DND-41 (cell line): ENCODE results near the gene FREM2.

ENCODE experiments used
- ATAC-seq: fragments of 200-7000 bp; cut with Tn5 transposase; 3 replicates; pipeline ENCODE4 v1.9.1; 2021; ENCODE audit warnings: low read depth; ENCODE audit not compliant: insufficient read depth
- DNase-seq: peaks from one replicate; pipeline ENCODE4 v3.0.0-alpha.2; 2020
- H2AFZ ChIP-seq: 2 replicates; pipeline ENCODE4 v1.6.0; 2012; ENCODE audit warnings: low read depth, low read length
- H3K27ac ChIP-seq: 2 replicates; pipeline ENCODE4 v1.5.1; 2012; ENCODE audit warnings: low read length, inconsistent platforms
- H3K27me3 ChIP-seq: fragments of 200-600 bp; sonication (generic); 2 replicates; pipeline ENCODE4 v1.6.0; 2012; ENCODE audit warnings: low read length, mild to moderate bottlenecking, inconsistent platforms; ENCODE audit not compliant: insufficient read depth, poor library complexity
- H3K36me3 ChIP-seq: 2 replicates; pipeline ENCODE4 v1.5.1; 2012; ENCODE audit warnings: low read length, inconsistent platforms; ENCODE audit not compliant: insufficient read depth
- H3K4me1 ChIP-seq: 2 replicates; pipeline ENCODE4 v1.5.1; 2012; ENCODE audit warnings: mild to moderate bottlenecking, low read length; ENCODE audit not compliant: insufficient read depth
- H3K4me2 ChIP-seq: 2 replicates; pipeline ENCODE4 v1.6.0; 2012; ENCODE audit warnings: mild to moderate bottlenecking, moderate library complexity, low read length, inconsistent platforms; ENCODE audit not compliant: insufficient read depth
- H3K4me3 ChIP-seq, 2 experiments: fragments of 200-600 bp in 1 of 2; shearing (Covaris generic) in 1 of 2; 2 replicates each; pipeline ENCODE4 v1.5.1; 2012 to 2016; ENCODE audit warnings: inconsistent platforms in 2 of 2, low read length in 2 of 2, mild to moderate bottlenecking in 2 of 2, low read depth in 1 of 2, moderate library complexity in 1 of 2
- H3K79me2 ChIP-seq: 2 replicates; pipeline ENCODE4 v1.6.0; 2012; ENCODE audit warnings: low read length, inconsistent platforms; ENCODE audit not compliant: insufficient read depth
- H3K9ac ChIP-seq: 2 replicates; pipeline ENCODE4 v1.6.0; 2012; ENCODE audit warnings: low read depth, mild to moderate bottlenecking, inconsistent platforms, low read length, moderate library complexity
- H3K9me3 ChIP-seq: 2 replicates; pipeline ENCODE4 v1.5.1; 2012; ENCODE audit warnings: low read length, moderate library complexity, mild to moderate bottlenecking, inconsistent platforms; ENCODE audit not compliant: insufficient read depth, severe bottlenecking
- H4K20me1 ChIP-seq: 2 replicates; pipeline ENCODE4 v1.6.0; 2012; ENCODE audit warnings: low read length; ENCODE audit not compliant: insufficient read depth
- EZH2 ChIP-seq: IDR thresholded peaks from 3 replicates; pipeline ENCODE4 v1.6.1; 2012; ENCODE audit warnings: borderline replicate concordance, low read depth, mild to moderate bottlenecking, moderate library complexity, low read length, inconsistent platforms; ENCODE audit not compliant: severe bottlenecking
- TF ChIP-seq, protein P1 (sequence below): IDR thresholded peaks from 2 replicates; pipeline ENCODE4 v1.5.1; 2012; ENCODE audit warnings: borderline replicate concordance, low read length, moderate library complexity, mild to moderate bottlenecking; ENCODE audit not compliant: poor library complexity, severe bottlenecking; ENCODE audit errors: extremely low read depth

FREM2 gene

DNA sequence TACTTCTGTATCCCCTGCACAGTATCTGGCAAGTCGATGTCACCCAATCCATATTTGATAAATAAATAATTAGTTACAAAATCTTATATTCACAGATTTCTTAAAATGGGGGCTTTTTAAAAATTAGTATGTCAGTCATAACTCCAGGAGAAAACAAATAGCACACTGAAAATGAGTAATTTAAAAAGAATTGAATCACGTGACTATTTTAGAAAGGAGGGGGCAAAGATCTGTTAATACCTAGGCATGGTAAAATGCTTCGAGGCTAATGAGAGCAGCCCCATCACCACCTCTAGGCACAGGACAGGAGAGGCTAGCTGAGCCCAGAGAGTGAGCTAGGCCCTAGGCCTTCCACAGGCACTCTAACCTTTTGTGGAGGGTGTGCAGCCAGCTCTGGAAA, 94.7 kb downstream of the FREM2 start:
- Histone ChIP-seq H3K36me3 (no peaks in the 10 kb centered on the region), H3K4me3 (no peak overlapping the region), H3K79me2 (no peaks in the 10 kb centered on the region), H3K4me2 (no peak overlapping the region), H3K27me3 (no peaks in the 10 kb centered on the region), H3K4me1 (no peaks in the 10 kb centered on the region), H3K27ac (no peak overlapping the region), H3K9me3 (no peaks in the 10 kb centered on the region), H2AFZ (no peak overlapping the region), H3K9ac (no peak overlapping the region), H4K20me1 (no peaks in the 10 kb centered on the region)
- TF ChIP-seq, protein P1, sequence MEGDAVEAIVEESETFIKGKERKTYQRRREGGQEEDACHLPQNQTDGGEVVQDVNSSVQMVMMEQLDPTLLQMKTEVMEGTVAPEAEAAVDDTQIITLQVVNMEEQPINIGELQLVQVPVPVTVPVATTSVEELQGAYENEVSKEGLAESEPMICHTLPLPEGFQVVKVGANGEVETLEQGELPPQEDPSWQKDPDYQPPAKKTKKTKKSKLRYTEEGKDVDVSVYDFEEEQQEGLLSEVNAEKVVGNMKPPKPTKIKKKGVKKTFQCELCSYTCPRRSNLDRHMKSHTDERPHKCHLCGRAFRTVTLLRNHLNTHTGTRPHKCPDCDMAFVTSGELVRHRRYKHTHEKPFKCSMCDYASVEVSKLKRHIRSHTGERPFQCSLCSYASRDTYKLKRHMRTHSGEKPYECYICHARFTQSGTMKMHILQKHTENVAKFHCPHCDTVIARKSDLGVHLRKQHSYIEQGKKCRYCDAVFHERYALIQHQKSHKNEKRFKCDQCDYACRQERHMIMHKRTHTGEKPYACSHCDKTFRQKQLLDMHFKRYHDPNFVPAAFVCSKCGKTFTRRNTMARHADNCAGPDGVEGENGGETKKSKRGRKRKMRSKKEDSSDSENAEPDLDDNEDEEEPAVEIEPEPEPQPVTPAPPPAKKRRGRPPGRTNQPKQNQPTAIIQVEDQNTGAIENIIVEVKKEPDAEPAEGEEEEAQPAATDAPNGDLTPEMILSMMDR = no peak
- no peak for TF ChIP-seq EZH2
- no peak for DNase-seq
- no peak for ATAC-seq

DNA sequence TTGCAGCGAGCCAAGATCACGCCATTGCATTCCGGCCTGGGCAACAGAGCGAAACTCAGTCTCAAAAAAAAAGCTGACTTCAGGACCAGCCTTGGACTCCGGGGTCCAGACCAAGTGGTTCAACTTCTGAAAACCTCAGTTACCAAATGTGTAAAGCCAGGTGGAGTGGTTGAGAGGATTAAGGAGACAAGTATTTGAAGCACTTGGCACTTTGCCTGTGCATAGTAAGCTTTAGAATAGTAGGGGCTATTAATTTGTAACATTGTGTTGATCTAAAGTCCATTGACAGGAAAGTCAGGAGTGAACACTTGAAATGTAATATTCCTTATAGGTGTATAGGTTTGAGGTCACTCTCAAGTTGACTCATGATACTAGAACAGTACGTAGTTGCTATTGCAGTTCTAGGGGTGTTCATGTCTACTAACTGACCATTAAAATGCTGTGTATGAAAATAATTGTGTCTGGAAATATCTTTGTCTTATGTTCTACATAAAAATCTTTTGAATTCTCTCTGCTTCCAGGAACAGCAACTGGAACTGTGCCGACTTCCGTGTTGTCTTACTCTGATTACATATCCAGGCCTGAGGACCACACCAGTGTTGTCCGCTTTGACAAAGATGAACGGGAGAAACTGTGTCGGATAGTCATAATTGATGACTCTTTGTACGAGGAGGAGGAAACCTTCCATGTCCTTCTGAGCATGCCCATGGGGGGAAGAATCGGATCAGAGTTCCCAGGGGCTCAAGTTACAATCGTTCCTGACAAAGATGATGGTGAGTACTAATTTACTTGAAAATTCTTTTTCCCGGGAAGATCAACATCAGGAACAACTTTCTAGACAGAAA, 97.4 kb downstream of the FREM2 start:
- TF ChIP-seq, protein P1 = no peak
- no peak for TF ChIP-seq EZH2
- Histone ChIP-seq H4K20me1 (no peaks in the 10 kb centered on the region), H3K4me2 (no peak overlapping the region), H3K27ac (no peak overlapping the region), H2AFZ (no peak overlapping the region), H3K9ac (no peak overlapping the region), H3K36me3 (no peaks in the 10 kb centered on the region), H3K4me1 (no peaks in the 10 kb centered on the region), H3K4me3 (no peak overlapping the region), H3K9me3 (no peaks in the 10 kb centered on the region), H3K79me2 (no peaks in the 10 kb centered on the region), H3K27me3 (no peaks in the 10 kb centered on the region)
- ATAC-seq (no peak), DNase-seq (no peak)

DNA sequence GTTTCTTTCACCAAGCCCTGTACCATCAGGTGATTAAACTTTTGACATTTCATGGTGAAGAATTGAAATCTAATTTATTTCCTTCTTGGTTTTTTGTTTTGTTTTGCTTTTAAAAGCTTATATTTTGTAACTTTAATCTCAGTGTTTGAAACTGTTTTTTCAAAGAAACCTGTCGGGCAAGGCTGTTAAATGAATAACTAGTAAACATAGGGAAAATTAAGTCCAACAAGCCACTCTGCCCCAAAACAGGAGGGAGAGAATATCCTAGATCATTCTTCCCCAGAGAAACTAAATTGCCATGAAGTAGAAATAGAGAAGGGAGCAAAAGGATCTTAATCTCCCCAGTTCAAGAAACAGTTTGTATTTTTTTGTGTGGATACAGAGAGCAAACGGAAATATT, 98.2 kb downstream of the FREM2 start:
- DNase-seq (no peak), ATAC-seq (no peak)
- Histone ChIP-seq H3K36me3 (no peaks in the 10 kb centered on the region), H3K79me2 (no peaks in the 10 kb centered on the region), H3K4me1 (no peaks in the 10 kb centered on the region), H3K27me3 (no peaks in the 10 kb centered on the region), H3K9ac (no peak overlapping the region), H3K4me3 (no peak overlapping the region), H4K20me1 (no peaks in the 10 kb centered on the region), H3K4me2 (no peak overlapping the region), H2AFZ (no peak overlapping the region), H3K27ac (no peak overlapping the region), H3K9me3 (no peaks in the 10 kb centered on the region)
- no peak for TF ChIP-seq EZH2
- TF ChIP-seq, protein P1 = no peak
